ENCODE results near the gene TBC1D5. TPM values are rescaled to one million over a fixed set of nuclear protein-coding genes. Genes with fewer than 3 reads are reported as not detected.

TBC1D5 gene
- total RNA-seq, 1 experiment from 2014 or later, result 33.9 TPM

DNA sequence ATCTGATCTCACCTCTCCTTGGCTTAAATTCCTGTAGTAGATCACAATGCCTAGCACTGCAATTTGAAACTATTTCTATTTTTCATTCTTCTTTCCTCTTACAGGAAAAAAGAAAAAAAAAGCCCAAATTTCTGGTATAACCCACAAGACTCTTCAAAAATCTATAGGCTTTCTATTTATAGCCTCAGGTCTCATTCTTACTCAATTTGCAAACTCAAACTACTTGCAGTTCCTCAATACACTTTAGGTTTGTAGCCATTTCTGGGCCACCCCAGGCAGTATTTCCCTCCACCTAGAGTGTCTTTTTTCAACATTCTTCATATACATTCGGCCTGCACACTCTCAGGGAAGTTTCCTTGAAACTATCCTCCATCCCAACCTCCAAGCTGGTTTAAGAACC is 169.0 kb downstream of the TBC1D5 start:
- TF ChIP-seq ELF1 (IDR thresholded peaks at IDR 0.05; ENCODE audit: borderline replicate concordance, low read depth) (no peak), FOSL1 (IDR thresholded peaks at IDR 0.05; ENCODE audit: low read depth) (no peak), JUND (IDR thresholded peaks at IDR 0.05) (no peak)
- TF ChIP-seq, protein P1, sequence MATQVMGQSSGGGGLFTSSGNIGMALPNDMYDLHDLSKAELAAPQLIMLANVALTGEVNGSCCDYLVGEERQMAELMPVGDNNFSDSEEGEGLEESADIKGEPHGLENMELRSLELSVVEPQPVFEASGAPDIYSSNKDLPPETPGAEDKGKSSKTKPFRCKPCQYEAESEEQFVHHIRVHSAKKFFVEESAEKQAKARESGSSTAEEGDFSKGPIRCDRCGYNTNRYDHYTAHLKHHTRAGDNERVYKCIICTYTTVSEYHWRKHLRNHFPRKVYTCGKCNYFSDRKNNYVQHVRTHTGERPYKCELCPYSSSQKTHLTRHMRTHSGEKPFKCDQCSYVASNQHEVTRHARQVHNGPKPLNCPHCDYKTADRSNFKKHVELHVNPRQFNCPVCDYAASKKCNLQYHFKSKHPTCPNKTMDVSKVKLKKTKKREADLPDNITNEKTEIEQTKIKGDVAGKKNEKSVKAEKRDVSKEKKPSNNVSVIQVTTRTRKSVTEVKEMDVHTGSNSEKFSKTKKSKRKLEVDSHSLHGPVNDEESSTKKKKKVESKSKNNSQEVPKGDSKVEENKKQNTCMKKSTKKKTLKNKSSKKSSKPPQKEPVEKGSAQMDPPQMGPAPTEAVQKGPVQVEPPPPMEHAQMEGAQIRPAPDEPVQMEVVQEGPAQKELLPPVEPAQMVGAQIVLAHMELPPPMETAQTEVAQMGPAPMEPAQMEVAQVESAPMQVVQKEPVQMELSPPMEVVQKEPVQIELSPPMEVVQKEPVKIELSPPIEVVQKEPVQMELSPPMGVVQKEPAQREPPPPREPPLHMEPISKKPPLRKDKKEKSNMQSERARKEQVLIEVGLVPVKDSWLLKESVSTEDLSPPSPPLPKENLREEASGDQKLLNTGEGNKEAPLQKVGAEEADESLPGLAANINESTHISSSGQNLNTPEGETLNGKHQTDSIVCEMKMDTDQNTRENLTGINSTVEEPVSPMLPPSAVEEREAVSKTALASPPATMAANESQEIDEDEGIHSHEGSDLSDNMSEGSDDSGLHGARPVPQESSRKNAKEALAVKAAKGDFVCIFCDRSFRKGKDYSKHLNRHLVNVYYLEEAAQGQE (IDR thresholded peaks at IDR 0.05; ENCODE audit: low read depth), result no peak
- TF ChIP-seq, protein P2, sequence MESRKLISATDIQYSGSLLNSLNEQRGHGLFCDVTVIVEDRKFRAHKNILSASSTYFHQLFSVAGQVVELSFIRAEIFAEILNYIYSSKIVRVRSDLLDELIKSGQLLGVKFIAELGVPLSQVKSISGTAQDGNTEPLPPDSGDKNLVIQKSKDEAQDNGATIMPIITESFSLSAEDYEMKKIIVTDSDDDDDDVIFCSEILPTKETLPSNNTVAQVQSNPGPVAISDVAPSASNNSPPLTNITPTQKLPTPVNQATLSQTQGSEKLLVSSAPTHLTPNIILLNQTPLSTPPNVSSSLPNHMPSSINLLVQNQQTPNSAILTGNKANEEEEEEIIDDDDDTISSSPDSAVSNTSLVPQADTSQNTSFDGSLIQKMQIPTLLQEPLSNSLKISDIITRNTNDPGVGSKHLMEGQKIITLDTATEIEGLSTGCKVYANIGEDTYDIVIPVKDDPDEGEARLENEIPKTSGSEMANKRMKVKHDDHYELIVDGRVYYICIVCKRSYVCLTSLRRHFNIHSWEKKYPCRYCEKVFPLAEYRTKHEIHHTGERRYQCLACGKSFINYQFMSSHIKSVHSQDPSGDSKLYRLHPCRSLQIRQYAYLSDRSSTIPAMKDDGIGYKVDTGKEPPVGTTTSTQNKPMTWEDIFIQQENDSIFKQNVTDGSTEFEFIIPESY (IDR thresholded peaks at IDR 0.05; ENCODE audit: extremely low read depth, insufficient replicate concordance, low read length), result no peak
- DNase-seq (ENCODE audit: low read depth, low spot score), result no peak
- ChIA-PET CTCF (no interaction called here), RAD21 (ENCODE audit: low non-redundant PET in 1 of 2, low total read pairs in 2 of 2, uncharacterized antibody in 2 of 2, unreplicated experiment in 2 of 2) (no interaction called here), POLR2A (no interaction called here)
- H3K27ac ChIP-seq (ENCODE audit: low read depth, low read length), result no peak overlapping the region
- no peak overlapping the region for H3K9ac ChIP-seq (ENCODE audit: low read length)
- H3K36me3 ChIP-seq (ENCODE audit: control insufficient read depth in 1 of 2, insufficient read depth in 2 of 2, low read length in 2 of 2), result no peaks in the 10 kb centered on the region
- H3K79me2 ChIP-seq (ENCODE audit: insufficient read depth, low read length), result no peaks in the 10 kb centered on the region; the same call in 1 of the 2 replicates
- no peaks in the 10 kb centered on the region for H3K9me3 ChIP-seq (ENCODE audit: control insufficient read depth in 1 of 2, insufficient read depth in 1 of 2, low read depth in 1 of 2, low read length in 2 of 2)
- no TSS peak for BruUV-seq (replicated peaks)
- intact Hi-C loops (cut with micrococcal nuclease), result no loop called here
- no peaks in the 10 kb centered on the region for H3K4me1 ChIP-seq (ENCODE audit: control insufficient read depth in 1 of 2, insufficient read depth in 2 of 2, low read length in 2 of 2)
- no peaks in the 10 kb centered on the region for H3K9me2 ChIP-seq (ENCODE audit: insufficient read depth)
- H3K4me3 ChIP-seq (replicated peaks in 1 of 2; ENCODE audit: low read depth in 1 of 2, low read length in 2 of 2), result no peak overlapping the region
- no peaks in the 10 kb centered on the region for H4K20me1 ChIP-seq (ENCODE audit: insufficient read depth)
- H3K4me2 ChIP-seq (ENCODE audit: low read length), result no peak overlapping the region
- no peak for ATAC-seq
- H3K27me3 ChIP-seq (ENCODE audit: insufficient read depth, low read length), result no peaks in the 10 kb centered on the region
- no peak overlapping the region for H2AFZ ChIP-seq (ENCODE audit: low read depth, low read length, poor library complexity, severe bottlenecking)

Measured in HCT116 (cell line).